ENCODE data around the gene ACSF2.

GRCh38 chr17:50501054-50501453 is 75.0 kb downstream of the ACSF2 start:
- TF ChIP-seq POLR2A (IDR thresholded peaks at IDR 0.05; ENCODE audit: low read depth, low read length) (no peak), PAX5 (IDR thresholded peaks at IDR 0.05; ENCODE audit: insufficient read depth, low read length, severe bottlenecking) (no peak), POLR2AphosphoS5 (IDR thresholded peaks at IDR 0.05; ENCODE audit: low read depth, low read length) (no peak), TAF1 (IDR thresholded peaks at IDR 0.05; ENCODE audit: low read depth, low read length) (no peak)

All from GM12891 (cell line).